Duodenal mucosa (tissue), 2 donors: ENCODE results near the gene CCDC185.

Source experiments
- H3K27ac ChIP-seq: one replicate; pipeline ENCODE4 v1.7.0; 2013; ENCODE audit warnings: low read depth, low read length
- H3K27me3 ChIP-seq, 2 donors: one replicate each; pipeline ENCODE4 v1.7.0; 2013; ENCODE audit warnings: low read length in 2 of 2, control low read depth in 1 of 2; ENCODE audit not compliant: insufficient read depth in 2 of 2, control insufficient read depth in 1 of 2
- H3K36me3 ChIP-seq, 2 donors: one replicate each; pipeline ENCODE4 v1.7.0; 2013; ENCODE audit warnings: low read length in 2 of 2, control low read depth in 1 of 2; ENCODE audit not compliant: insufficient read depth in 2 of 2, control insufficient read depth in 1 of 2
- H3K4me1 ChIP-seq, 2 donors: one replicate each; pipeline ENCODE4 v1.7.0; 2013; ENCODE audit warnings: low read length in 2 of 2, control low read depth in 1 of 2; ENCODE audit not compliant: insufficient read depth in 2 of 2, control insufficient read depth in 1 of 2
- H3K4me3 ChIP-seq, 2 donors: one replicate each; pipeline ENCODE4 v1.7.0; 2013; ENCODE audit warnings: low read length in 2 of 2, low read depth in 1 of 2
- H3K9ac ChIP-seq, 2 donors: one replicate each; pipeline ENCODE4 v1.7.0; 2013; ENCODE audit warnings: low read length in 2 of 2, low read depth in 1 of 2
- H3K9me3 ChIP-seq, 2 donors: one replicate each; pipeline ENCODE4 v1.7.0; 2013; ENCODE audit warnings: low read length in 2 of 2, control low read depth in 1 of 2; ENCODE audit not compliant: control insufficient read depth in 1 of 2

CCDC185 gene

DNA sequence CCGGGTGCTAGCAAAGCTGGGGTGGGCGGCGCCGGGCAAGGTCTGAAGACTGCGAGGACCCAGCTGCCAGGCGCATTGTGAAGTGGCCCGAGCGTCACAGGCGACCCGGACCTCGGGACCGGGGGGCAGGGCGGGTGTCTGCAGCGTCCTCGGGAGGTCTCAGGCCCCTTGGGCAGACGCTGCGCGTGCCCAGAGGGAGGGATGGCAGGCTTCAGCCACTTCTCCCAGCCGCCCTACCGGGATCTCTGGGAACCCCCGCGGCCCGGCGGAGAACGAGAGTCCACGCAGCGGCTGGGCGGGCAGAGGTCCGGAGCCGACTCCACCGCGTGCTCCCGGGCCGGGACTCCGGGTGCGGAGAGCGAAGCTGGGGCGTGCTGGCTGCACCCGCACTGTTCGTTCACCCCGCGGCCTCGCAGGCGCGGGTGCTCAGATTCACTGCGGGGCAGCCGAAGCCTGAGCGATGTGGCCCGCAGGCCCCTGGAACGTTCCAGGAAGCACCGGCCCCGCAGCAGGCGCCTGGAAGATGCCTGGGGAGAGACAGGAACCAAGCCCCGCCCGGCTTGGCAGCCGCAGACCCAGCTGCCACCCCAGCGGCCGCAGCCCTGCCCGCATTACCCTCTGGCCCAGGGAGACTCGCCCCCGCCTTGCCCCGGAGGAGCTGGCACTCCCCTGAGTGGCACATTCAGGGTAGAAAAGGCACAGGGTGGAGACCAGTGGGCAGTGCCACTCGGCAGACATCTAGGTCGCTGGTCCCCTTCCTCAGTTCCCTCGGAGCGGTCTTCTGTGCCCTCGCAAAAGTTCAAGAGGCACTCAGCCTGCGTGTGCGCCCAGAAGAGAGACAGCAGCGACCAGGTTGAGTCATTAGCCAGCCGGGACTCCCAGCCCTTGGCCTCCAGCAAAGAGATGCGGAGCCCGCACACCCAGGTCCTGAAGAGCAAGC, at the start of gene CCDC185:
CCDC185 (plus strand) TSS at position 141 of the 940 bp plus-strand sequence; CDS start at position 202, 61 bp downstream.
- Histone ChIP-seq H3K27me3 (peaks cover 14 to 23% of the 10 kb centered on the region in 2 donors), H3K9me3 (no peaks in the 10 kb centered on the region), H3K4me3 (peak within 1 kb of the TSS in 1 of 2 donors; percentile 21), H3K27ac (no peak within 1 kb of the TSS), H3K36me3 (no peaks in the 10 kb centered on the region), H3K9ac (no peak within 1 kb of the TSS), H3K4me1 (peaks cover 0 to 4% of the 10 kb centered on the region in 2 donors)

DNA sequence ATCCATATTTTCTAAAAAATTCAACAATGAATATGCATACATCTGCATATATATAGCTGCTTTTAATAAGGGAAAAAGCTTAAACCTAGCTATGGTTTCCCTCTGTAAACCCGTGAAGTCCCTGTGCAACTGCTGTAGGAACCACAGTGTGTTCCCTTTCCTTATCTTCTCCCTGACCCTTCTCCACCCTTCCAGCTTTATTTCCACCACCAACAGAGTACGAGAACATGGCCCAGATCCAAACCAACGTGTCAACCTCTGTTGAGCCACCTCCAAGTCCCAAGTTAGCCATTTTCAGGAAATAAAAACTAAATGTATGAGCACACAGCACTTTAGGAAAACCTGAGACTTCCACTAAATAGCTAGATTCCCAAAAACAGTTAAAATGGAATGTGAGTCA, 49.5 kb upstream of the CCDC185 start:
- Histone ChIP-seq H3K9me3 (no peaks in the 10 kb centered on the region), H3K9ac (no peak overlapping the region), H3K4me3 (no peak overlapping the region), H3K36me3 (no peaks in the 10 kb centered on the region), H3K27ac (no peak overlapping the region), H3K4me1 (peaks cover 0 to 13% of the 10 kb centered on the region in 2 donors), H3K27me3 (no peaks in the 10 kb centered on the region)

DNA sequence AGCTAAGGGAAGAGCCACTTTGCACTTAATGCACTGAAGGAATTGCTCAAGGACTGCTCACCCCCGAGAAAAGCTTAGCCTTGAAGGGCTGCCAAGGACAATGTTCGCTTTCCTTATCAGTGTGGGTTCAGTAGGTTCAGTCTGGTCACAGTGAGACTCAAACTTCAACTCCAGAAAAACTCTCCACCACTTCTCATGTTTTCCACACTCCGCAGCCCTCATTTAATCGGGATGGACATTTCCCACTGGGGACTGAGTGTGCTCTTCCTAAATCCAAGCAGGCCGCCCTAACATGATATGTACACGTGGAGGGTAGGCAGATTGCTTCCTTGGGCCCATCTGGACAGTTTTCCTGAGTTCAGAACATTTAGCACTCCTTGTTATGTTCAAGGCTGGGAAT, 48.7 kb upstream of the CCDC185 start:
- Histone ChIP-seq H3K4me1 (peaks cover 0 to 13% of the 10 kb centered on the region in 2 donors), H3K36me3 (no peaks in the 10 kb centered on the region), H3K9me3 (no peaks in the 10 kb centered on the region), H3K4me3 (no peak overlapping the region), H3K27me3 (no peaks in the 10 kb centered on the region), H3K9ac (no peak overlapping the region), H3K27ac (no peak overlapping the region)

DNA sequence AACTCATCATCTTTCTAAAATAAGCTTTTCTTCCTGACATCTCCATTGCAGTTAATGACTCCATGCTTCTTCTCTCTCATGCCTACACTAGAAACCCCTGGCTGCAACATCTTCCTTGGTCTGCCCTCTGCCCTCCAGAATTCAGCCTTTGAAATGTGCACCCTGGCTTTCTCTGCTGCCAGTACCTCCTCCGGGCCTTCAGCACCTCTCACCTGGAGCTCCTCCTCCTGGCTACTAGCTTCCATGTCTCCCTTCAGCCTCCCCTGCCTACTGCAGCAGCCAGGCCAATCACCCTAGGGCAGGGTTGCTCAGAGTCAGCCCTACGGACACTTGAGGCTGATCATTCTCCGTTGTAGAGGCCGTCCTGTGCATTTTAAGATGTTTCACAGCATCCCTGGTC, 47.5 kb upstream of the CCDC185 start:
- Histone ChIP-seq H3K27me3 (no peaks in the 10 kb centered on the region), H3K27ac (no peak overlapping the region), H3K9ac (no peak overlapping the region), H3K9me3 (no peaks in the 10 kb centered on the region), H3K36me3 (no peaks in the 10 kb centered on the region), H3K4me1 (peaks cover 0 to 13% of the 10 kb centered on the region in 2 donors), H3K4me3 (no peak overlapping the region)

DNA sequence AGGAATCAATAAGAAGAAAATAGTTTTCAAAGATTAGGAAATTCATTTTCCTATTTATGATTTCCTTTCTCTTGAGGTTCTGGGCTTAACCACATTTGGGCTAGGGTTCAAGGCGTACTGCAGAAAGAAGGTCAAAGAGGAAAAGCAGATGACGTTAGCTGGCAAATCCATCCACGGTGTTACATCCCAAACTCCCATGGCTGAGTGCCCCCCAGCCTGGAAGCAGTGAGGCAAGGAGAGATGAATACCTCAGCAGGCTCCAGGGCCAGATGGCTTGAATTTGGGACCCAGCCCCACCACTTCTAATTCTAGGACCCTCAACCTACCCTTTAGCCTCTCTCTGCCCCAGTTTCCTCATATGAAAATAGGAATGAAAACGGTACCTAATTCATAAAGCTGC, 46.9 kb upstream of the CCDC185 start:
- H3K9me3 ChIP-seq: no peaks in the 10 kb centered on the region

DNA sequence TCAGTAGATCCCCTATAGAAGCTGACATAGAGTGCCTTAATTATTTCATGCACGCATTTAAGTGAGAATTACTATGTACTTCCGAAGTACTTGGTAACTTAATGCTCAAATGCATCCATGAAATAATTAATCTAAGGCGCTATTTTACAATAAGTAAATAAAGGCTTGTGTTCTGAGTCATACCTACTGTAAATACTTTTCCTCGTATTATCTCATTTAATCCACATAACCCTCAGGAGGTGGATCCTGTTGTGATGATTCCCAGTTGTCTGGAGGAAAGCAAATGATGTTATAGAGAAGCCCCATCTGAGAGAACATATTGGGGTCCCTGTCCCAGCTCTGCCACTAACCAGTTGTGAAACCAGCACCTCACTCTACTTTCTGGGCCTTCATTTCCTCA, 45.6 kb upstream of the CCDC185 start:
- no peak overlapping the region for H3K9ac ChIP-seq
- H3K4me3 ChIP-seq: no peak overlapping the region
- peaks cover 0 to 13% of the 10 kb centered on the region in 2 donors for H3K4me1 ChIP-seq
- no peaks in the 10 kb centered on the region for H3K9me3 ChIP-seq
- H3K36me3 ChIP-seq: no peaks in the 10 kb centered on the region
- peaks cover 4 to 7% of the 10 kb centered on the region in 2 donors for H3K27me3 ChIP-seq
- H3K27ac ChIP-seq: no peak overlapping the region

More for the DNA sequence above, 46.9 kb upstream of the CCDC185 start:
- Histone ChIP-seq H3K27me3 (no peaks in the 10 kb centered on the region), H3K9ac (no peak overlapping the region), H3K4me3 (no peak overlapping the region), H3K4me1 (peaks cover 0 to 13% of the 10 kb centered on the region in 2 donors), H3K27ac (no peak overlapping the region), H3K36me3 (no peaks in the 10 kb centered on the region)

DNA sequence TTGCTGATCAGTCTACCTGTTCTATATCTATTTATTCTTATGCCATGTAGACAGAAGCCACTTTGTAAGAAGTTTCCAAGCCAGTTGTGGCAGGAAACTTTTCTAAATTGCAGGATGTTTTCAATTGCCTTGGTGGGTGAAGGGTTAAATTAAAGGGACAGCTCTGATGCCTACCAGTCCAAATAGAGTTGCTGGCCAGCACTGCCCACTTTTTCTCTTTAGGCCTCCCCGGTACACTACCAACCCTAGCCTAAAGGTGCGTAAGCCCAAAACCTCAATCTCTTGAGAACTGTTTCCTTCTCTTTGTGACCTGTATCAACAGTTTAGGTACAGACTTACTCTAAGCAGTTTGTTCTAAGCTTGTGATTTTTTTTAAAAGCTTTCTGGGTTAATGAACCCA, 44.8 kb upstream of the CCDC185 start:
- no peaks in the 10 kb centered on the region for H3K36me3 ChIP-seq

DNA sequence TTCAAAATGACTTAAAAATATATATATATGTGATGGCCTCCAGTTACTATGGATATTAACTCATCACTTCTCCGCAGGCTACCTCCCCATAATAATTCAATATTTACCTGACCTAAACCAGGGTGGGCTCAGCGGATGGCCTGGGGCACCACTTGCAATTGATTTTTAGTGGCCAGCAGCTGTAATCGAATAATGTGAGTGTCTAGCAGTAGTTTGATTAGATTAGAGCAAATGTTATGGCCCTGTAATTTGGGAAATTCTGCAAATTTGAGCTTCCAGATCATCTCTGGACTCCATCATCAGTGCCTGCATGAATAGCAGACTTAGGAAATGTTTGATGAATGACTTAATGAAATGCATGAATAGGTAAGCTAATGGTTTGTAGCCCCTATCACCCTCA, 44.0 kb upstream of the CCDC185 start:
- H3K27me3 ChIP-seq: peaks cover 7 to 12% of the 10 kb centered on the region in 2 donors
- peaks cover 0 to 6% of the 10 kb centered on the region in 2 donors for H3K4me1 ChIP-seq
- H3K27ac ChIP-seq: no peak overlapping the region
- no peak overlapping the region for H3K4me3 ChIP-seq
- H3K36me3 ChIP-seq: no peaks in the 10 kb centered on the region
- H3K9ac ChIP-seq: no peak overlapping the region
- H3K9me3 ChIP-seq: no peaks in the 10 kb centered on the region

More for the DNA sequence above, 44.8 kb upstream of the CCDC185 start:
- Histone ChIP-seq H3K4me3 (no peak overlapping the region), H3K27me3 (peaks cover 7 to 12% of the 10 kb centered on the region in 2 donors), H3K9ac (no peak overlapping the region), H3K9me3 (no peaks in the 10 kb centered on the region), H3K4me1 (peaks cover 0 to 13% of the 10 kb centered on the region in 2 donors), H3K27ac (no peak overlapping the region)

DNA sequence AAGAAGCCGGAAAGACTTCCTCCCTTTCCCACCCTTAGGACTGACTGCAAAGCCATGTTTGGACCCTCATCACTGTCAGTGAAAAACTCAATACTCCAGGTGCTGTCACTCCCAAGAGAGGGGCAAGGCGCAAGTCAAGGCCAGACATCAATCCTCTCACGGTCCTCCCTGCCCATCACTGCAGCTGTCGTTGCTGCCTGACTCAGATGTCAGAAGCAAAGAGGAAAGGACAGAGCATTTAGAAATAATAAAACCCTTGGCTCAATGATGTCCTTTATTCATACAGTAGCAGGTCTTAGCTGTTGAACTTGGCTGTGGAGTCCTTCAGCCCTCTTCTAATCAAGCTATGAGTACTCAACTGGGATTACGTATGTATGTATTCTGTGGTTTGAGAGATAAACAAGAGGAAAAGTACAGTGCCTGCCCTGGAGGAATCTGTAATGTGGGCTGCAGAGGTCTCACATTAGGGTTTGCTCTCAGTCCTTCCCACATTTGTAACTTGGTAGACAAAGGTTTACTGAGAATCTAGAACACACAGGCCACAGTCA, 42.8 kb upstream of the CCDC185 start:
- H3K9me3 ChIP-seq: no peaks in the 10 kb centered on the region
- no peaks in the 10 kb centered on the region for H3K36me3 ChIP-seq
- H3K4me1 ChIP-seq: no peaks in the 10 kb centered on the region
- H3K27ac ChIP-seq: no peak overlapping the region
- no peak overlapping the region for H3K4me3 ChIP-seq
- H3K9ac ChIP-seq: no peak overlapping the region
- H3K27me3 ChIP-seq: peaks cover 7 to 12% of the 10 kb centered on the region in 2 donors

DNA sequence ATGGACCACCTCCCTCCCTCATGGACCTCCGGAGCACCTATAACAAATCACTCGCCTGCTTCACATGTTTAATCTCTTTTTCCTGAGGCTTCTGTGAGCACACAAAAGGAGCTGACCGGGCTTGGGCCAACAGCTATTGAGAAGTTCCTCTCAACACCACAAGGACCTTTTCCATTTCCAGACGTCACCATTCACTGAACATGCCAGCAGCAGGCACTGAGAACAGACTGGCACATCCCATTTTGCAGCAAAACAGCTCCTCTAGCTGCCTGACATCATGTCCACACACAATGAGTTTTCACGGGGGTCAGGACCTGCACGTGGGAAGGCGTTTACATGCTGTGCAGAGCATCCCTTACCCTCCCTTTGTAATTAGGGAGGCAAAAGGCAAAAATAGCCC, 40.3 kb upstream of the CCDC185 start:
- H3K4me3 ChIP-seq: no peak overlapping the region
- H3K27ac ChIP-seq: no peak overlapping the region
- no peaks in the 10 kb centered on the region for H3K9me3 ChIP-seq
- no peak overlapping the region for H3K9ac ChIP-seq
- no peaks in the 10 kb centered on the region for H3K36me3 ChIP-seq
- H3K27me3 ChIP-seq: peaks cover 7 to 12% of the 10 kb centered on the region in 2 donors
- no peaks in the 10 kb centered on the region for H3K4me1 ChIP-seq
